Mesendoderm (in vitro differentiated cells): ENCODE data around the gene C3orf38.
"Not testable (repeated sequence)": the region's sequence is repeated elsewhere in the genome, so short reads cannot be mapped to it uniquely, and the experiment has no call there.

ENCODE experiments used
- DNase-seq: peaks from one replicate; pipeline ENCODE4 v3.0.0; 2013
- H2AK5ac ChIP-seq: 2 replicates; pipeline ENCODE4 v1.6.1; 2013; ENCODE audit warnings: low read length, inconsistent platforms
- H2BK120ac ChIP-seq: 2 replicates; pipeline ENCODE4 v1.6.1; 2013; ENCODE audit warnings: low read depth, mild to moderate bottlenecking, low read length, moderate library complexity, mixed read lengths
- H2BK15ac ChIP-seq: replicated peaks from 2 replicates; pipeline ENCODE4 v1.6.1; 2013; ENCODE audit warnings: low read depth, mild to moderate bottlenecking, moderate library complexity
- H2BK5ac ChIP-seq: 2 replicates; pipeline ENCODE4 v1.6.1; 2013; ENCODE audit warnings: low read length, inconsistent platforms
- H3K18ac ChIP-seq: 2 replicates; pipeline ENCODE4 v1.6.1; 2013; ENCODE audit warnings: mild to moderate bottlenecking, low read length, mixed read lengths
- H3K23ac ChIP-seq: one replicate; pipeline ENCODE4 v1.6.1; 2013; ENCODE audit warnings: low read length
- H3K27ac ChIP-seq: 2 replicates; pipeline ENCODE4 v1.5.1; 2013; ENCODE audit warnings: low read depth, mild to moderate bottlenecking, inconsistent platforms, low read length, moderate library complexity
- H3K27me3 ChIP-seq: 2 replicates; pipeline ENCODE4 v1.6.1; 2013; ENCODE audit warnings: low read length, control low read depth, mild to moderate bottlenecking, inconsistent platforms; ENCODE audit not compliant: insufficient read depth, poor library complexity
- H3K36me3 ChIP-seq: 2 replicates; pipeline ENCODE4 v1.6.1; 2013; ENCODE audit warnings: low read length, inconsistent platforms; ENCODE audit not compliant: control insufficient read depth, insufficient read depth
- H3K4ac ChIP-seq: one replicate; pipeline ENCODE4 v1.6.1; 2013; ENCODE audit warnings: low read depth, mild to moderate bottlenecking, low read length, moderate library complexity
- H3K4me1 ChIP-seq: 2 replicates; pipeline ENCODE4 v1.6.1; 2013; ENCODE audit warnings: low read depth, low read length, inconsistent platforms; ENCODE audit not compliant: control insufficient read depth
- H3K4me2 ChIP-seq: 2 replicates; pipeline ENCODE4 v1.6.1; 2013; ENCODE audit warnings: low read length
- H3K4me3 ChIP-seq: 2 replicates; pipeline ENCODE4 v1.5.1; 2013; ENCODE audit warnings: mild to moderate bottlenecking, low read length
- H3K56ac ChIP-seq: one replicate; pipeline ENCODE4 v1.6.1; 2013; ENCODE audit warnings: low read length
- H3K79me1 ChIP-seq: 2 replicates; pipeline ENCODE4 v1.6.1; 2013; ENCODE audit warnings: low read length, inconsistent platforms
- H3K79me2 ChIP-seq: 2 replicates; pipeline ENCODE4 v1.6.1; 2013; ENCODE audit warnings: mild to moderate bottlenecking, low read length; ENCODE audit not compliant: control insufficient read depth, insufficient read depth
- H3K9ac ChIP-seq: 2 replicates; pipeline ENCODE4 v1.6.1; 2013; ENCODE audit warnings: low read length, inconsistent platforms
- H4K5ac ChIP-seq: one replicate; pipeline ENCODE4 v1.6.1; 2013; ENCODE audit warnings: low read length
- H4K8ac ChIP-seq: one replicate; pipeline ENCODE4 v1.6.1; 2013; ENCODE audit warnings: low read depth, mild to moderate bottlenecking, control low read depth, low read length, moderate library complexity
- WGBS: extraction: QIAGEN DNeasy Blood & Tissue Kit; methylation state at CpG from one replicate; pipeline ENCODE4 v1.1.7; 2013; ENCODE audit warnings: low lambda C conversion rate, missing lambda C conversion rate; ENCODE audit not compliant: insufficient coverage; ENCODE audit errors: extremely low coverage; 5-methylcytosine and 5-hydroxymethylcytosine counted together

Gene C3orf38

DNA sequence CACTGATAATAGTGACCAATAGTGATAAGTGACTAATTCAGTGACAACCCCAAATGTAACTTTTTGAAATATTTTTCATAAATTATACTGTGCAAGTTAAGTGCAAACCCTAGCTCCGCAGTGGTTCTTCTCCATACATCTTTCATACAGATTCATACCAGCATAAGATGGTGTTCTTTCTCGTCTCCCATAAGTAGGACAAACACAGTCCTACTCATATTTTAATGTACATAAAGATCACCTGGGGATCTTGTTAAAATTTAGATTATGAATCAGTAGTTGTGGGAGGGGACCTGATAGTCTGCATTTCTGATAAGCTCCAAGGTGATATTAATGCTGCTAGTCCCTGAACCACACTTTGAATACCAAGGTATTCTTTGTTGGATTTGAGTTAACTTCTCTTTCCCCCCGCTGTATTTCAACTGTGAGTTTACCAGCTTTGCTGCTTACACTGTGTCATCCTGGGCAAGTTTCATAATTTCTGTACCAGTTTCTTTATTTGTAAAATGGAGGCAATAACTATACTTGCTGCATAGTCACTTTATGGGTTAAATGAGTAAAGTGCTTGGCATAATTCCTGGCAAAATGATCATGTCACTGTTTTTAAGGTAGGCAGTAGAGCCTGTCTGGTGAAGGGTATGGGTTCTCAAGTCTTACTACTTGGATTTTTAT, 34.7 kb upstream of the C3orf38 start:
- Histone ChIP-seq H4K5ac (no peak overlapping the region), H3K79me2 (no peaks in the 10 kb centered on the region), H3K4me1 (no peaks in the 10 kb centered on the region), H4K8ac (no peak overlapping the region), H3K36me3 (no peaks in the 10 kb centered on the region), H2AK5ac (no peak overlapping the region), H3K27me3 (no peaks in the 10 kb centered on the region), H3K79me1 (peaks cover 2% of the 10 kb centered on the region), H3K56ac (no peak overlapping the region), H3K4me2 (no peak overlapping the region), H3K27ac (no peak overlapping the region), H3K23ac (no peak overlapping the region), H3K9ac (no peak overlapping the region), H3K18ac (no peak overlapping the region), H2BK5ac (no peak overlapping the region), H2BK15ac (no peak overlapping the region), H3K4ac (no peak overlapping the region), H2BK120ac (no peak overlapping the region), H3K4me3 (no peak overlapping the region)
- no CpG with 5 or more reads among the region's 3 CpGs for WGBS
- DNase-seq, result no peak

DNA sequence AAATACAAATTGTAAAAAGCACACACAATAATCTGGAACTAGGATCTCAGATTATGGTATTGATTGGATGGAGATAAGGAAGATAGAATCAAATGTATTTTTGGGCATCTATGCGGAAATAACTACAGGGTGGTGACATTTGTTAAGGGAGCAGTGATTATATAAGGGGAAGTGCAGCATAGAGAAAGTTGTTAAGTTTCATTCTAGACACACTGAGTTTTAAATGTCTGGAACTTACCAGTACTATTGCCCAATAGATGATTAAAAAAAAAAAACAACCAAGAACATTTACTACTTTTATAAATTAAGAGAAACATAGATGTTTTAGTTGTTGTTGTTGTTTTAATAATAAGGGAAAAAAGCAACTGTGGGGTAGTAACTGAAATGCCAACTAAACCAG, 32.1 kb upstream of the C3orf38 start:
- H3K79me1 ChIP-seq, result no peaks in the 10 kb centered on the region
- no peak overlapping the region for H2BK120ac ChIP-seq
- no peak overlapping the region for H2AK5ac ChIP-seq
- no peak overlapping the region for H3K18ac ChIP-seq
- no peak overlapping the region for H2BK15ac ChIP-seq
- H3K23ac ChIP-seq, result no peak overlapping the region
- DNase-seq, result no peak
- no peaks in the 10 kb centered on the region for H3K79me2 ChIP-seq
- no CpG with 5 or more reads among the region's 1 CpG for WGBS
- H3K27me3 ChIP-seq, result no peaks in the 10 kb centered on the region
- no peak overlapping the region for H3K4me3 ChIP-seq
- H2BK5ac ChIP-seq, result no peak overlapping the region
- H3K4ac ChIP-seq, result no peak overlapping the region
- H3K4me1 ChIP-seq, result no peaks in the 10 kb centered on the region
- no peak overlapping the region for H4K8ac ChIP-seq
- H3K9ac ChIP-seq, result no peak overlapping the region
- H3K27ac ChIP-seq, result no peak overlapping the region
- H3K56ac ChIP-seq, result no peak overlapping the region
- no peak overlapping the region for H3K4me2 ChIP-seq
- no peak overlapping the region for H4K5ac ChIP-seq
- no peaks in the 10 kb centered on the region for H3K36me3 ChIP-seq

DNA sequence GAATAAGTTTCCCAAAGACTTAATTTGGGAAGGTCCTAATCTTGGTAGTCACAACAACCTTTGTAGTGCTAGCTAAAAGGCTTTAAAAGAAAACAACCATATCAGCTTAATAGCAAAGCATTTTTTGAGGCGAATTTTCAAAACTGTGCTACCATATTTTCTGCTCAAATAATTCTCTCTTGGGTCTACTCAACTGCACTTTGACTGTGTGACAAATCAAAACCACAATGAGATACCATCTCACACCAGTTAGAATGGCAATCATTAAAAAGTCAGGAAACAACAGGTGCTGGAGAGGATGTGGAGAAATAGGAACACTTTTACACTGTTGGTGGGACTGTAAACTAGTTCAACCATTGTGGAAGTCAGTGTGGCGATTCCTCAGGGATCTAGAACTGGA, 31.2 kb upstream of the C3orf38 start:
- not testable (repeated sequence) for H3K36me3 ChIP-seq, H3K27ac ChIP-seq, H4K8ac ChIP-seq, H3K23ac ChIP-seq, H2AK5ac ChIP-seq, H3K27me3 ChIP-seq, DNase-seq, H3K9ac ChIP-seq, H2BK120ac ChIP-seq, H2BK15ac ChIP-seq, H3K4ac ChIP-seq, H3K4me1 ChIP-seq, H3K18ac ChIP-seq, H3K79me1 ChIP-seq, H3K79me2 ChIP-seq, H2BK5ac ChIP-seq, H4K5ac ChIP-seq, H3K4me3 ChIP-seq, H3K56ac ChIP-seq, H3K4me2 ChIP-seq
- WGBS, result no CpG with 5 or more reads among the region's 2 CpGs

DNA sequence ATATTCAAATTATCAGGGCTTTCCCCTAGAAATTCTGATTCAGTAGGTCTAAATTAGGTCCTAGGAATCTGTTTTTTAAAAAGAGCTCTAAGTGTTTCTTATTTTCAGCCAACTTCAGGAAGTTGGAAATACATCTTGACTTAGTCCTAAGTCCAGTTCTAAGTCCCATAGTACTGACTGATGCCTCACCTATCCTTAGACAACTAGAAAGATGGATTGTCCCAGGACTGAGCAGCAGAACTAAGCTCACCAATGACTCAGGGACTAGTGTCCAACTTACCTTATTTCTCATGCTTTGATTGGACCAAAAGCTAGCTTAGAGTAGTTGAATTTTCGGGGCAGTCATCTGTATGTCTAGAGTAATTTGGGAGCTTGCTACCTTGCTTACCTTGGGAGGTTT, 26.2 kb upstream of the C3orf38 start:
- no CpG with 5 or more reads among the region's 1 CpG for WGBS
- no peak overlapping the region for H3K4me3 ChIP-seq
- no peak overlapping the region for H3K4ac ChIP-seq
- H3K27me3 ChIP-seq, result no peaks in the 10 kb centered on the region
- H3K23ac ChIP-seq, result no peak overlapping the region
- H2BK5ac ChIP-seq, result no peak overlapping the region
- H3K4me2 ChIP-seq, result no peak overlapping the region
- H4K8ac ChIP-seq, result no peak overlapping the region
- no peaks in the 10 kb centered on the region for H3K79me1 ChIP-seq
- no peak overlapping the region for H3K27ac ChIP-seq
- no peak for DNase-seq
- H3K18ac ChIP-seq, result no peak overlapping the region
- no peak overlapping the region for H3K56ac ChIP-seq
- H4K5ac ChIP-seq, result no peak overlapping the region
- H2BK15ac ChIP-seq, result no peak overlapping the region
- H3K4me1 ChIP-seq, result no peaks in the 10 kb centered on the region
- H2BK120ac ChIP-seq, result no peak overlapping the region
- H3K36me3 ChIP-seq, result no peaks in the 10 kb centered on the region
- no peak overlapping the region for H3K9ac ChIP-seq
- H3K79me2 ChIP-seq, result no peaks in the 10 kb centered on the region
- no peak overlapping the region for H2AK5ac ChIP-seq

DNA sequence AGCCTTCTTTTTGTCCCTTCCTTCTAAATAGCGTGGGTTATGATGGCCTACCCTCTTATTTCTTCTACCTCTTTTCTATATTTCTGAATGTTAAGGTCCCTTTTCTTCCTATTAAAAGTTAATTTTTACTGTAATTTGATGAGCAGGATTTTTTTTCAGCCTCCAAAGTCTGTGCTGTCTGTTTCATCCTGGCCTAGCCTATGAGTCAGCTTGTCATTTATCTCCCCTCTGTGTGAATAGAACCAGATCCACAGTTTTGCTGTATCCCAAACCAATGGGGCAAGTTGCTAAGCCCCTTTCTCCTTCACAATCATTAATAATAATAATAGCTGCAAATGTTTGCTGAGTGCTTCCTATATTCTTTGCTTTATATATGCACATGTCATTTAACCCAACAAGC, 18.1 kb upstream of the C3orf38 start:
- Histone ChIP-seq H2AK5ac (no peak overlapping the region), H2BK5ac (no peak overlapping the region), H4K8ac (no peak overlapping the region), H3K56ac (no peak overlapping the region), H3K4me1 (no peaks in the 10 kb centered on the region), H2BK120ac (no peak overlapping the region), H3K9ac (no peak overlapping the region), H3K79me2 (no peaks in the 10 kb centered on the region), H2BK15ac (no peak overlapping the region), H3K27ac (no peak overlapping the region), H3K18ac (no peak overlapping the region), H3K4me3 (no peak overlapping the region), H3K27me3 (no peaks in the 10 kb centered on the region), H3K36me3 (no peaks in the 10 kb centered on the region), H3K4me2 (no peak overlapping the region), H3K23ac (no peak overlapping the region), H3K4ac (no peak overlapping the region), H4K5ac (no peak overlapping the region), H3K79me1 (no peaks in the 10 kb centered on the region)
- no CpG with 5 or more reads among the region's 1 CpG for WGBS
- no peak for DNase-seq

DNA sequence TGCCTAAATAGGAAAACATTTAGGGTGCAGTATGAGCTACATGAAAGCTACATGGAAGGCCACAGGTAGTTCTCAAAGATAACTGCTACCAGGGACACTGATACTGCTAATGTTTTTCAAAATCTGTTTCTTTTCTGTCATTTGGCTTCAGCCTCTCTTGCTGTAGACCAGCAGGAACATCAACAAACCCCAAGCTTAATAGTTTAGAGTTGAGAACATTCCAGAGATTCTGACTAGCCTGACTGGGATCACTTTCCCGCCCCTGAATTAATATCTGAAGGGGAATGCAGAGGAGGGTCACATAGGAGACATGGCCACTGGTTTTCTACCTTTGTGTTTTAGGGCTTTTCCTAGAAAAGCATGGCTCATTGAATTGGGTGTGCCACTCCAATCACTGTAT, 16.9 kb upstream of the C3orf38 start:
- Histone ChIP-seq H3K4ac (no peak overlapping the region), H2BK15ac (no peak overlapping the region), H3K4me2 (no peak overlapping the region), H2BK5ac (no peak overlapping the region), H3K23ac (no peak overlapping the region), H2AK5ac (no peak overlapping the region), H3K79me1 (no peaks in the 10 kb centered on the region), H3K56ac (no peak overlapping the region), H3K4me3 (no peak overlapping the region), H3K18ac (no peak overlapping the region), H4K8ac (no peak overlapping the region), H3K4me1 (no peaks in the 10 kb centered on the region), H3K36me3 (no peaks in the 10 kb centered on the region), H3K27me3 (no peaks in the 10 kb centered on the region), H3K79me2 (no peaks in the 10 kb centered on the region), H3K27ac (no peak overlapping the region), H4K5ac (no peak overlapping the region), H3K9ac (no peak overlapping the region), H2BK120ac (no peak overlapping the region)
- DNase-seq, result peak; percentile 21
- no CpG with 5 or more reads among the region's 1 CpG for WGBS
